ENCODE data around the gene AHSG. TPM values are rescaled to one million over a fixed set of nuclear protein-coding genes. Genes with fewer than 3 reads are reported as not detected.

Gene AHSG
- polyA plus RNA-seq, 1 donor (not counting 4 experiments of a cell fraction or from before 2014, with no cell fraction given) = 0.59 TPM

DNA sequence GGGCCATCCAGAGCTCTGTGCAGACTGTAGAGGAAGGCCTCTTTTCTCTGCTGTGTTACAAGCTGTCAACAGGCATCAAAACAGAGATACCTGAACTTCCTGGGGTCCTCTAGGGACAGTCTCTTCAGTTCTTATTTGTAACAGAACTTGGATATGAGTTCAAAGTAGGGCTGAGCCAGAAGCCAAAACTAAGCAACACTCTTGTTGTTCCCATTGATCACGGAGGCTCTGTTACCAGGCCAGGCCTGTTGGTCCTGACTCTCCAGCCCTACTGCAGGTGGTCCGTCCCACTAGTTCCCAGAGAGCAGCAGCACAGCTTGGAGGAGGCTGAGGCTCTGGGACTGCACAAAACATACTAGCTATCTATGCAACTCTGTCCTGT lies 13.1 kb upstream of the AHSG start:
- dilution Hi-C loops (cut with MboI; ENCODE audit: extremely low pct_ligation_motif_present, low sequenced_read_pairs) = no loop called here
- Histone ChIP-seq H3K9me3 (ENCODE audit: control insufficient read depth, low read depth, low read length) (no peaks in the 10 kb centered on the region), H3K9ac (ENCODE audit: control insufficient read depth, extremely low read depth, insufficient read depth, low read length) (no peak overlapping the region), H3K9me1 (ENCODE audit: control insufficient read depth, extremely low read depth, insufficient read depth, low read length) (no peaks in the 10 kb centered on the region), H3K27me3 (ENCODE audit: control insufficient read depth, extremely low read depth, insufficient read depth, low read length) (no peaks in the 10 kb centered on the region), H3K79me2 (ENCODE audit: control insufficient read depth, insufficient read depth, low read length) (no peaks in the 10 kb centered on the region), H3K36me3 (ENCODE audit: control insufficient read depth in 2 of 2, extremely low read depth in 1 of 2, insufficient read depth in 2 of 2, low read length in 2 of 2) (no peaks in the 10 kb centered on the region), H3K27ac (ENCODE audit: control insufficient read depth, insufficient read depth, low read length) (no peak overlapping the region), H3K4me2 (ENCODE audit: control insufficient read depth, extremely low read depth, insufficient read depth, low read depth, low read length) (no peak overlapping the region), H4K20me1 (ENCODE audit: control insufficient read depth, extremely low read depth, insufficient read depth, low read length) (no peaks in the 10 kb centered on the region), H3K4me3 (ENCODE audit: control insufficient read depth in 2 of 3, extremely low read depth in 1 of 3, insufficient read depth in 2 of 3, low read depth in 1 of 3, low read length in 3 of 3) (no peak overlapping the region), H2AFZ (ENCODE audit: control insufficient read depth, low read length) (no peak overlapping the region), H3K4me1 (ENCODE audit: control insufficient read depth, extremely low read depth, insufficient read depth, low read length) (peaks cover 10% of the 10 kb centered on the region)
- no peak for FAIRE-seq
- no peak for DNase-seq (ENCODE audit: low read depth, low spot score)
- TF ChIP-seq EZH2 (IDR thresholded peaks at IDR 0.05; ENCODE audit: low read length) = no peak
- TF ChIP-seq, protein P1, sequence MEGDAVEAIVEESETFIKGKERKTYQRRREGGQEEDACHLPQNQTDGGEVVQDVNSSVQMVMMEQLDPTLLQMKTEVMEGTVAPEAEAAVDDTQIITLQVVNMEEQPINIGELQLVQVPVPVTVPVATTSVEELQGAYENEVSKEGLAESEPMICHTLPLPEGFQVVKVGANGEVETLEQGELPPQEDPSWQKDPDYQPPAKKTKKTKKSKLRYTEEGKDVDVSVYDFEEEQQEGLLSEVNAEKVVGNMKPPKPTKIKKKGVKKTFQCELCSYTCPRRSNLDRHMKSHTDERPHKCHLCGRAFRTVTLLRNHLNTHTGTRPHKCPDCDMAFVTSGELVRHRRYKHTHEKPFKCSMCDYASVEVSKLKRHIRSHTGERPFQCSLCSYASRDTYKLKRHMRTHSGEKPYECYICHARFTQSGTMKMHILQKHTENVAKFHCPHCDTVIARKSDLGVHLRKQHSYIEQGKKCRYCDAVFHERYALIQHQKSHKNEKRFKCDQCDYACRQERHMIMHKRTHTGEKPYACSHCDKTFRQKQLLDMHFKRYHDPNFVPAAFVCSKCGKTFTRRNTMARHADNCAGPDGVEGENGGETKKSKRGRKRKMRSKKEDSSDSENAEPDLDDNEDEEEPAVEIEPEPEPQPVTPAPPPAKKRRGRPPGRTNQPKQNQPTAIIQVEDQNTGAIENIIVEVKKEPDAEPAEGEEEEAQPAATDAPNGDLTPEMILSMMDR (optimal IDR thresholded peaks at IDR 0.05 in 1 of 3, IDR thresholded peaks at IDR 0.05 in 1 of 3, conservative IDR thresholded peaks at IDR 0.05 in 1 of 3; ENCODE audit: extremely low read depth in 1 of 3, insufficient read depth in 2 of 3, low read length in 3 of 3) = no peak

DNA sequence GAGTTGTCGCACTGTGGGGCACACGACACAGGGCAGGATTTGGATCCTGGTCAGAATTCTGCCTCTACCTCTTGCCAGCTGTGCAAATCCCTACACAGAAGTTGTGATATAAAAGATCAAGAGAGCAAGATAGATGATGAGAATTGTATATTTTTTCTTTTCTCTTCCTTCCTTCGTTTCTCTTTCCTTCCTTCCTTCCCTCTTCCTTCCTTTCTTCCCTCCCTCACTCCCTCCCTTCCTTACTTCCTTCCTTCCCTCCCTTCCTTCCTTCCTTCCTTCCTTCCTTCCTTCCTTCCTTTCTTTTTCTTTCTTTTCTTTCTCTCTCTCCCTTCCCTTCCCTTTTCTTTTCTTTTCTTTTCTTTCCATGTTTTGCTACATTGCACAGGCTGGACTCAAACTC lies 12.0 kb upstream of the AHSG start:
- no peak for DNase-seq (ENCODE audit: low read depth, low spot score)
- H3K9me3 ChIP-seq (ENCODE audit: control insufficient read depth, low read depth, low read length) = no peaks in the 10 kb centered on the region
- no peak overlapping the region for H3K4me3 ChIP-seq (ENCODE audit: control insufficient read depth in 2 of 3, extremely low read depth in 1 of 3, insufficient read depth in 2 of 3, low read depth in 1 of 3, low read length in 3 of 3)
- dilution Hi-C loops (cut with MboI; ENCODE audit: extremely low pct_ligation_motif_present, low sequenced_read_pairs) = no loop called here
- H3K36me3 ChIP-seq (ENCODE audit: control insufficient read depth in 2 of 2, extremely low read depth in 1 of 2, insufficient read depth in 2 of 2, low read length in 2 of 2) = no peaks in the 10 kb centered on the region
- FAIRE-seq = no peak
- H4K20me1 ChIP-seq (ENCODE audit: control insufficient read depth, extremely low read depth, insufficient read depth, low read length) = no peaks in the 10 kb centered on the region
- no peaks in the 10 kb centered on the region for H3K9me1 ChIP-seq (ENCODE audit: control insufficient read depth, extremely low read depth, insufficient read depth, low read length)
- H3K27ac ChIP-seq (ENCODE audit: control insufficient read depth, insufficient read depth, low read length) = no peak overlapping the region
- H3K4me1 ChIP-seq (ENCODE audit: control insufficient read depth, extremely low read depth, insufficient read depth, low read length) = peaks cover 16% of the 10 kb centered on the region
- TF ChIP-seq EZH2 (IDR thresholded peaks at IDR 0.05; ENCODE audit: low read length) = no peak
- TF ChIP-seq, protein P1 (optimal IDR thresholded peaks at IDR 0.05 in 1 of 3, IDR thresholded peaks at IDR 0.05 in 1 of 3, conservative IDR thresholded peaks at IDR 0.05 in 1 of 3; ENCODE audit: extremely low read depth in 1 of 3, insufficient read depth in 2 of 3, low read length in 3 of 3) = no peak
- no peak overlapping the region for H2AFZ ChIP-seq (ENCODE audit: control insufficient read depth, low read length)
- H3K27me3 ChIP-seq (ENCODE audit: control insufficient read depth, extremely low read depth, insufficient read depth, low read length) = no peaks in the 10 kb centered on the region
- no peaks in the 10 kb centered on the region for H3K79me2 ChIP-seq (ENCODE audit: control insufficient read depth, insufficient read depth, low read length)
- H3K9ac ChIP-seq (ENCODE audit: control insufficient read depth, extremely low read depth, insufficient read depth, low read length) = no peak overlapping the region
- H3K4me2 ChIP-seq (ENCODE audit: control insufficient read depth, extremely low read depth, insufficient read depth, low read depth, low read length) = no peak overlapping the region

Data from keratinocyte (primary cell).